HG02970 (cell line): ENCODE data around the gene CCDC28B.

Experiments used
- ATAC-seq: cut with Tn5 transposase; IDR thresholded peaks from one replicate; pipeline ENCODE4 v1.9.1; 2021; ENCODE audit warnings: mild to moderate bottlenecking, moderate library complexity, moderate number of reproducible peaks; ENCODE audit not compliant: unreplicated experiment, low FRiP score

CCDC28B gene

DNA sequence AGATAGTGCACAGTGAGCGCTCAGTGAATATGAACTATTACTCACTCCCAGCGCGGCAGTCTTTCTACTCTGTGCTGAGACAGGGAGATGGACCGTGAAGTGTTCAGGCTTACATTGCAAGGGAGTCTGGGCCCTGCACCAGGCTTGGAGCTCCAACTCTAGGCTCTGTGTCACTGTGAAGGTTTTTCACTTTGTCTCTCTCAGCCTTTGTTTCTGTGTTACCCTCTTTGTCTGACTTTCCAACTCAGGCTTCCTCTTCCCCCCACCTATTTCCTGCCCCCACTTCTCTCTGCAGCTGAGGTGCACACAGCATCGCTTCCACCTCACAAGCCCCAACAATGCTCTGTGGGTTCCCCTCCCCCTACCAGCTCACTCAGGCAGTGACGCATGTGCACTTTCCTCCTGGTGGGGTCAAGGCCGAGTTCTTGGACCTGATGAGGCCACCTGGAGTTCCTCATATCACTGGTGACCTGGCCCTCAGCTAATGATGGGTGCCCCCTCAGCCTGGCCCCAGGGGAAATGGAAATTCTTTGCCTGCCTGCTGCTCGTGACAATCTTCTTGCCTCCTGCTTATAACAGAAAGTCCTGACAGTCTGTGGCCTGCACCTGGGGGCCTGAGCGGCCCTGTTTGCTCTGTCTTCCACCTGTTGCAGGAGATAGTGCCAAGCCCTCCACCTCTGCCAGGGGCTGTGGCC, 49.6 kb downstream of the CCDC28B start:
- peak; percentile 46 for ATAC-seq

DNA sequence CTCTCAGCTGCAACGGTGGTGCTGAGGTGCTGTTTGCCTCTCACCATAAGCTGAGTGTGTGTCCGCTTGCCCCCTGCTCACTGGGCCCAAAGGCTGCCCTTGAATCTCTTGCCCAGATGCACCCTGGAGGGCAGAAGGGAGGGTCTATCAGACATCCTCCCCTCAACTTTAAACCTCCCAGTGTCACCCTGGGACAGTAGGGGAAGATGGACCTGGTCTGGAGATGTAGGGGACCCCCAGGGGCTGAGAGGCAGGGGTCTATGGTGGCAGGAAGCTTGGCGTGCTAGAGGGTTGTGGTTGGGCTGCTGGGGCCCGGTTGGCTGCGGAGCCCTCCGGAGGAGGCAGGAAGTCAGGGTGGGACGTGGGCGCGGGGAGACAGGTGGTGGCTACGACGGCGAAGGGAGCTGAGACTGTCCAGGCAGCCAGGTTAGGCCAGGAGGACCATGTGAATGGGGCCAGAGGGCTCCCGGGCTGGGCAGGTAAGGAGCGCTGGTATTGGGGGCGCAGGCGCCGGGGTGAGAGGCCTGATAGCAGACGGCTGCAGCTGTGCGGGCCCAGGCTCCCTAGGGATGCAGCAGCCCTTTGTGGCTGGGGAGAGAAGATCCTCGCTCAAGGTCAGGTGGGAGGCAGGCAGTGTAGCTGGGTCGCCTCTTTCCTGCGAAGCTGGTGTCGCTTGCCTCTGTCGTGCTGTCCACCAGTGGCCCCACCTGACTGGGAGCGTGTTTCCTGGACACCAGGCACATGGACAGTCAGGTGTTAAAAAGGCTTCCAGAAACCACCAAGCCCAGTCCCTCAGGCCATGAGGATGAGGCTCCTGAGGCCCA, 50.7 kb downstream of the CCDC28B start, which contains the start of gene LCK:
LCK (plus strand) TSS at position 373 of the 824 bp plus-strand sequence. CDS start 23,065 bp downstream, outside the sequence.
- ATAC-seq = no peak
